GM19467 (cell line): ENCODE data around the gene TGFBR2.
"Not testable (repeated sequence)": the region's sequence is repeated elsewhere in the genome, so short reads cannot be mapped to it uniquely, and the experiment has no call there.

ENCODE experiments used
- ATAC-seq: cut with Tn5 transposase; IDR thresholded peaks from one replicate; pipeline ENCODE4 v1.9.1; 2021; ENCODE audit warnings: mild to moderate bottlenecking, moderate library complexity; ENCODE audit not compliant: unreplicated experiment

TGFBR2 gene

GRCh38 chr3:30617653-30618052 lies 11.3 kb downstream of the TGFBR2 start:
- ATAC-seq, result no peak

GRCh38 chr3:30618526-30618925 lies 12.1 kb downstream of the TGFBR2 start:
- no peak for ATAC-seq

DNA sequence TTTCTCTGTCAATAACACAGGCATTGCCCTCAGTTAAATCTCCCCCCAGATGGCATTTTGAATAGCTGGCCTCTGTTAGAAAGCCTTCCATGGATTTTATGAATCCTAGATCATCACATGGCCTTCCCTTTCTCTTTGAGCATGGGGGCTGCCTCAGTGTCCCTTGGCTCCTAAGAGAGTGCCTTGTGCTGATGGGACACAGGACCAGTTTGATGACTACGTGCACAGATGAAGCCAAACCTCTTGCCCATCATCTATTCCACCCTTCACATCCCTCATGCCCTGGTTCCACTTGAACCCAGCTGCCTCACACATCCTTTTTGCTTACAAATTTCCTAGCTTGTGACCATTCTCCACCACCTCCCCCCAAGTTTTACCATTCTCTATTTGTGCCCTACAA lies 12.9 kb downstream of the TGFBR2 start:
- no peak for ATAC-seq

- no peak for ATAC-seq
Observed at GRCh38 chr3:30620402-30621360, 14.3 kb downstream of the TGFBR2 start.

GRCh38 chr3:30621576-30621975 lies 15.2 kb downstream of the TGFBR2 start:
- ATAC-seq, result no peak

GRCh38 chr3:30622047-30622545 lies 15.7 kb downstream of the TGFBR2 start:
- no peak for ATAC-seq

DNA sequence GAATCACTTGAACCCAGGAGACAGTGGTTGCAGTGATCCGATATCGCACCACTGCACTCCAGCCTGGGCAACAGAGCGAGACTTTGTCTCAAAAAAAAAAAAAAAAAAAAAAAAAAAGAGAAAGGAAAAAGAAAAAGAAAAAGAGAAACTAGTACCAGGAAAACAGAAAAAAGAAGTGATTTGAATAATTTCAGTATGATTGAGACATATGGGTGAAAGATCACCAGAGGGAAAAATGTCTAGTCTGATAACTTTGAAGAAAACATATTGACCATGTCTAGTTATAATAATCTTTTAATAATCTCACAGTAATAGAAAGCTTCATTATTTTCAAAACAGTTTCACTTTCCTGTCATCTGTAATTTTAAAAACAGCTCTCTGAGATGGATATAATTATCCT lies 16.4 kb downstream of the TGFBR2 start:
- ATAC-seq, result no peak

DNA sequence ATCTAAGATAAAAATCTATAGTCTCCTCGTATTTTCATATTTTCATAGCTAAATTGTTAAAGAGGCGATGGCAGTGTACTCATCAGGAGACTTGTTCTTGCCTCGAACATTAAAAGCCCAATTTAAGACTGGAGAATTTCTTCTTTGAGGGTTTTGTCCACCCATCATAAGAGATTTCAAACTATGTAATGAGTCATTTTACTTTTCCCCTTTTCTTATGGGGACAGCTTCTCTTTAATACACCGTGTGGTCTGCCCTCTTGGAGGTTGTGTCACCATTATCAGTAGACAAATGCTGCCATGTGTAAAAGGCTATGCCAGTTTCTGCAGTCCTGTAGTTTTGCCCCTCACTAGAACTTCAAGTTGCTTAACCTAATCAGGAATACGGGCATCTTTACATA lies 16.9 kb downstream of the TGFBR2 start:
- no peak for ATAC-seq

GRCh38 chr3:30624480-30624879 lies 18.1 kb downstream of the TGFBR2 start:
- not testable (repeated sequence) for ATAC-seq

DNA sequence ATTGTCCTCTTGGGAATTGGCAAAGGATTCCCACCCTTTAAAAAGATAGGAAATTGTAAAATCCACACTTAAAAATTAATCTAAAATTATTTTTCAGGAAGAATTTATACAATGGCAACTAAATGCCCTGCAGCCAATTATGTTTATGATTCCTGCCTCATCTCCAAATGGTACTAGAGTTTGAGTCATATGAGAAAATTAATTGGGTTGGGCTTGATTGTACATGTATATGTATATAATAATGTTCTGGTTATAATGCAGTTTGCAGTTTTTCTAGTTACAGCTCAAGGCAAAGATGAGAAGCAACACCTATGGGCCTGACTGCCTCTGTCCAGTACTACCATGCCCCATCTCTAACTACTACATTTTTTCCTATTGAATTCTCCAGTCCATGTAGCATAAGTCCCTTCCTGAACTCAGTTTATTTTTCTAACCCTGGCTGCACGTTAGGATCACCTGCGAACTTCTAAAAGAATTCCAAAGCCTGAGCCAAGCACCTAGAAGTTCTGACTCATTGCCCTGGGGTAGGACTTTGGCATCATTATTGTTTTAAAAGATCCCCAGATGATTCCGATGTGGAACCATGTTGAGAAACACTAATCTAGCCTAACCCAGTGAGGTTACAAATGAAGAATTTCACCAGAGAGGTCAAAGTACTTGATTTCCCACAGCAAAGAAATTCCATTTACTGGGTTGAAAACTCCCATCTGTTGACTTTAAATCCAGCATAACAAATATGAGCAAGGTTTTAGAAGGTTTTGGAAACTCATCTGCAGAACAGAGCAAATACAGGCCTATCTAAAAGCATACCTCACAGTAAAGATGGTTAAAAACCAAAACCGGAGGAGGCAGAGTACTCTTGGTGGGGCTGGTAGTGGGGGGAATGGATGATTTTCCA lies 19.4 kb downstream of the TGFBR2 start:
- no peak for ATAC-seq

- no peak for ATAC-seq
Observed at GRCh38 chr3:30626443-30627180, 20.2 kb downstream of the TGFBR2 start.

DNA sequence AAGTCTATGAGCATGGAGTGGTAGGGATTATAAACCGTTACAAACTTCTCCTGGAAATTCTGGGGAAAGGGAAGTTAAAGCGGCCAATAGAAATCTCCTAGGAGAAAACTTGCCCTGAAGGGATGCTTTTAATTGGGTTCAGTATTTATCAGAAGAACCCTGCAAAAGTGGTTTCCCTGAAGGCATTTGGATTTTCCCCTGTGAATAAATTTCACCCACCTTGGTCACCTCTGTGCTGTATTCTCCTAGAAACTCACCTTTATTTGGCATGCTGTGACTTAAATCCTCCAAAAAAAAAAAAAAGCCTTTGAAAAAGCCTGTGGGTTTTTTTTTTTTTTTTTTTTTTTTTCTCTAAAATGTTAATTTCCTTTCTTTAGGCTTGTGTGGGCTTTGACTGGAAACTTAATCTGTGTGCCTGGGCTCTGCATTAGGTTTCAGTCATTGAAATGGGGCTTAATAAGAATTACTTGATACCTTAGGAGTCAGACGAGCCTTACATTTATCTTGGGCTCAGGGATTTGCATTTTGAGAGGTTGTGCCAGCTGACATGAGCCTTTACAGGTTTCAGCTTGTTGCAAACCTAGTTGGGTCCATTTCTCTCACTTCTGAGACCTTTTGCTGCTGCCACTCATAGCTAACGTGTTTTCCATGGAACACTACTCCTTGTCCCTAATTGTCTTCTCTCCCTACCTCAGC lies 22.0 kb downstream of the TGFBR2 start:
- no peak for ATAC-seq

- no peak for ATAC-seq
Observed at GRCh38 chr3:30628901-30629590, 22.6 kb downstream of the TGFBR2 start.

DNA sequence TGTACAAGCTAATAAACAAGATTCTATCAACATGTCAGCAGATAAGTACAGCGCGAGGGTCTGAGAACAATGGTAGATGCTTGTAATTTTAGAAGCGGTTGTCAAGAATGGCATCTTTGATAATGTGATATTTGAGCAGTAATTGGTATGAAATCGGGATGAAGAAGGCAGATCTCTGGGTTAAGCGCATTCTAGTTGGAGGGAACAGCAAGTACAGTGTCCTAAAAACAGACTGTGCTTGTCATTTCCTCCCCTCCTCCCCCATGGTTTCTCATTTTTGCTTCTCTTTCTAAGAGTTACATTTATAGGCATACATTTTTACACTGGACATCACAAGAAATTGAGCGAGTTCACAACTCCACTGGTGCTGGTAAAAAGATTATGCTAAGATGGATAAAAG lies 23.3 kb downstream of the TGFBR2 start:
- no peak for ATAC-seq

- ATAC-seq, result no peak
Observed at GRCh38 chr3:30630238-30631030, 24.0 kb downstream of the TGFBR2 start.

DNA sequence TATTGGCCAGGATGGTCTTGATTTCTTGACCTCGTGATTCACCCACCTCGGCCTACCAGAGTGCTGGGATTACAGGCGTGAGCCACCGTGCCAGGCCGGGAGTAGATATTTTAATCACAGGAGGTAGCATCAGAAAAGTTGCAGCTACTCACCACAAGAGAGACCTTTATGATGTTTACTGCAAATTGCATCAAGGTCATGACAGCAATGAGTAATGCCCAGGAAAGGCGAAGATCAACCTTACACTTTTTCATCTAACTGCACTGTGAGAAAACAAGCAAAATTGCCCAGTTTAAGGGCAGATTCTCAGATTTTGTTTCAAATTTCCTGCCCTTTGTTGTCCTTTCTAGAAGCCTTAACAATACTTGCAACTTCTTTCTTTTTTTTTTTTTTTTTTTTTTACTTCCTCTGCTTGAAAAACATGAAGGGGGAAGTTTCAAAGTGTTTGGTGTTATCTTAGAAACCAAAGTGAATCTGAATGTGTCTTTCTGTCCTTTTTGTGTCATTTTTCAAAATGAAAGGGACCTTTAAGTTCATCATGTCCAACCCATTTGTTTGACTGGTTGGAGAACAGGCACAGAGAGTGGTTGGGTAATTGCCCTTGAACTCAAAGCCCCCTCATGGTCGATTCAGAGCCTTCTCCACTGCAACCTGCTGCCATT lies 25.0 kb downstream of the TGFBR2 start:
- ATAC-seq, result no peak

- no peak for ATAC-seq
Observed at GRCh38 chr3:30632065-30632464, 25.7 kb downstream of the TGFBR2 start.

- ATAC-seq, result no peak
Observed at GRCh38 chr3:30632521-30632920, 26.1 kb downstream of the TGFBR2 start.
